ENCODE data around the gene SIRT2.

Gene SIRT2

DNA sequence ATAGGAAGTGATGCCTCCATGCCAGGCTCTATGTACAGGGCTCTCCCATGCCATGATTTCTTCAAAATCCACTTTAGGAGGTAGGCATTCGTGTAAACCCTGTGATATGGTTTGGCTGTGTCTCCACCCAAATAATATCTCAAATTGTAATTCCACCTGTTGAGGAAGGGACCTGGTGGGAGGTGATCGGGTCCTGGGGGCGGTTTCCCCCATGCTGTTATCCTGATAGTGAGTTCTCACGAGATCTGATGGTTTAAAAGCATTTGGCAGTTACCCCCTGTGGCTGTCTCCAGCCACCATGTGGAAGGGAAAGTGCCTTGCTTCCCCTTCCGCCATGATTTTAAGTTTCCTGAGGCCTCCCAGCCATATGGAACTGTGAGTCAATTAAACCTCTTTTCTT, 23.1 kb upstream of the SIRT2 start:
- intact Hi-C loops (cut with DNase I): no loop called here
- no peak for DNase-seq

DNA sequence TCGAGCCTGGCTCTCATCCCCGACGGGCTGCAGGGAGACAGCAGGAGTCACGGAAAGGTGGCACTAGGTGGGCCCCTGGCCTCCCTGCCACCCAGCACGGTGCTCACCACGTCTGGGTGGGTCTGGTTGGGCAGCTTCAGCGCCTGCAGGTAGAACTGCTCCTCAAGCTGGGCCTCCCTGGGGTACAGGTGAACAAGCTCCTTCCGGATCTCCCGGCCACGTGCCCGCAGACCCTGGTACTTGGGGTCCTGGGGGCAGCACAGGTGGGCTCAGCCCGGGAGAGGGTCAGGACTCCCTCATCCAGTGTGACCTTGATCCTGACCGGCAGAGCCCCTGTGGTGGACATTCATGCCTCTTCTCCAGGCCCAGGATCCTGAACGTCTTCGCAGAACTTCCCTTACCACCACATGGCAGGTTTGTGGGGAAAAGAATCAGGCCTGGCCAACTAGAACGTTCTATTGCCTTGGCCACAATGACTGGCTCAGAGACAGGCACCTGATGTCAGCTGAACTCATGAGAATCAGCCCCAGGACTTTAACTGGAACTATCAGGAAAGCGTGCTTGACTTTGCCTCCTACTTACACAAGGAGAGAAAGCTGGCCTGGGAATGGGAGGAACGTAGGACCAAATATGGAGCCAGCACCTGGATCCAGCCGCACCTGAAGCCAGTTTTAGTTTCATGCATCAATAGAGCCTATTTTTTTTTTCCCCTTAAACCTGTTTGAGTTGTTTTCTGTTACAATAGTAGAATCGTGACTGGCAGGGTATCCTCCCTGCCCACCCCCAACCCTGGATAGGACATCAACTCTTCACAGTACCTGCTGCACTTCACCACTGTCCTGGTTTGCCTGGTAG, 22.2 kb upstream of the SIRT2 start:
- intact Hi-C loops (cut with DNase I): no loop called here
- DNase-seq: no peak

- intact Hi-C loops (cut with DNase I): no loop called here
- DNase-seq: no peak
Measured at GRCh38 chr19:38920602-38921419, 21.4 kb upstream of the SIRT2 start.

GRCh38 chr19:38919837-38920601, 20.6 kb upstream of the SIRT2 start:
- intact Hi-C loops (cut with DNase I): no loop called here
- no peak for DNase-seq

DNA sequence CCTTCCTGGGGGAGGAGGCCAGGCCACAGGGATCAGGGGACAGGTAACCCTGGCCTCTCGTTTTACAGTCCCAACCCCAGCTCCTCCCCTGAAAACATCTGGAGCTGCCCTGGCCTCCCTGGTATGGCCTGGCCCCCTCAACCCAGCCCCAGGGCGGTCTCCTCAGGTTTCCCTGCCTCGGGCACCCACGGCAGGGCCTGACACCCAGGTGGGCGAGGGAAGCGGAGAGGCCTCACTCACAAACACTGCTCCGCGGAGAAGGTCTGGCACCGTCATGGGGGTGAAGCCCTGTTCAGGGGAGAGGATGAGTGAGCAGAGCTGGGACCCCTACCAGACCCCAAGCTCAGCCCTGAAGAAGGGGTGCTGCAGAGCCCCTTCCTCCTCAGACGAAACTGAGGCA, 19.1 kb upstream of the SIRT2 start:
- intact Hi-C loops (cut with DNase I): no loop called here
- no peak for DNase-seq

GRCh38 chr19:38917921-38918491, 18.6 kb upstream of the SIRT2 start:
- DNase-seq: no peak
- intact Hi-C loops (cut with DNase I): no loop called here

DNA sequence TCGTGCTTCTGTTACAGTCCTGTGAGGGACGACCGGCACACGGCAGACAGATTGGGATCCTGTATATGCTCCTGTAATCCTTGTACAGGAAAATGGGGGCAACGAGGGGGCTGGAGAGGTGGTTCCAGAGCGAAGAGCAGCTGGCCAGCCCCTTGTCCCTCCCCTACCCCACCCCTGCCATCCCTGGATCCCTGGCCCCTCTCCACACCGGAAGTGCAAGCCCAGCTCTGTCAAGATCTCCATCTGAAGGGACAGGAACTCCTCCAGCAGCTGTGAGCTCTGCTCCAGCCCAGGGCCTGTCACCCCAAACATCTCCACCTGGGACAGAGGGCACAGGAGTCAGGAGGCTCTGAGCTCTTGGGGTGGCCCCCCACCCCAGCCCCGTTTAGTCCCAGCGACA, 18.1 kb upstream of the SIRT2 start:
- intact Hi-C loops (cut with DNase I): no loop called here
- DNase-seq: no peak

DNA sequence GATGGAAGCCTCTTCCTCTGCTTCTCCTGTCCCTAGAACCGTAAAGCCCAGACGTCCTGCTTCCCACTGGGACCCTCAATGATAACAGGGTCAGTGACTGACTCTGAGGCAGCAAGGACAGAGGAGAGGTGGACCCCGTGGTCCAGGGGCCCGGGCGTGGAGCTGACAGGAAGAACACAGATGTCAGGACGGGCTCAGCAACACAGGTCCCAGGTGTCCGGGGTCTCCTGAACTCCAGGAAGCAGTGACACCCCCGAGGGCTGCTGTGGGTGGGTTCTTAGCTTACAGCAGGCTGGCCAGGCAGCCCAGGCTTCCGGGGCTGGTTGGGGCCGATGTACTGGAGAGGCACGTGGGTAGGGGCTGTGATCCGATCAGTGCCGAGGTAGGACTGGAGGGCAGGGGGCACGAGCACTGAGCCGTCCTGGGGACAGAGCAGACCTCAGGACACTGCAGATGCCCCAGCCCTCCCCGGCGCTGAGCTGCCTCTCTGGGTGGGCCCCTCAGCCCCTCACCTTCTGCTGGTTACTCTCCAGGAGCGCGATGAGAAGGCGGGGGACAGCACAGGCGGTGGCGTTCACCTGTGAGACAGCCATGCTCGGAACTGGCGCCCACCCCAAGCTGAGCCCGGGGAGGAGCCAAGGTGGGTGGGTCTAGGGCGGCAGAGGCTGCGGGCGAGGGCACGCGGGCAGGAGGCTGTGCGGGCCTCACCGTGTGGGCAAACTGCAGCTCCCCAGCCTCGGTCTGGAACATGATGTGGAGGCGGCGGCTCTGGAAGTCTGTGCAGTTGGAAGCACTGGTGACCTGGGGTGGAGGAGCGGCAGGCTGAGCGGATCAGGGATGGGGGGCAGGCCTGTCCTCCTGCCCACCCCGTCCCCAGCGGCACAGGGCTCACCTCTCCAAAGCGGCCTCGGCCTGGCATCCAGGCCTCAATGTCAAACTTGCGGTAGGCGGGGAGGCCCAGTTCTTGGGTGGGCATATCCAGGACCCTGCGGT, 16.2 kb upstream of the SIRT2 start:
- intact Hi-C loops (cut with DNase I): no loop called here
- DNase-seq: no peak

DNA sequence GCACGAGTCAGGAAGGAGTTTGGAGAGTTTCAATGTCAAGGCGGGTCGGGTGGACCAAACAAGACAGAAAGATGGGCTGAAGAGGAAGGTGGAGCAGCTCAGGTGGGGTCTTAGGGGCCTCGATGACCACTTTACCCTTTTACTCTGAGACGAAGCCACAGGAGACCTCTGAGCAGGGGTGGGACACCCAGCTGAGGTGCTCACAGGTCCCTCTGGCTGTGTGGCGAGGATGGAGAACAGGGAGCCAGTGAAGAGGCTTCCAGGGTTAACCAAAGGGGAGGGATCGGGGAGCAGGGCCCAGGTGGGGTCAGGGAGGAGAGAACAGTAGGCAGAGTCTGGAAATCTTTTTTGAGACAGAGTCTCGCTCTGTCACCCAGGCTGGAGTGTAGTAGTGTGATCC, 14.5 kb upstream of the SIRT2 start:
- intact Hi-C loops (cut with DNase I): no loop called here
- no peak for DNase-seq

DNA sequence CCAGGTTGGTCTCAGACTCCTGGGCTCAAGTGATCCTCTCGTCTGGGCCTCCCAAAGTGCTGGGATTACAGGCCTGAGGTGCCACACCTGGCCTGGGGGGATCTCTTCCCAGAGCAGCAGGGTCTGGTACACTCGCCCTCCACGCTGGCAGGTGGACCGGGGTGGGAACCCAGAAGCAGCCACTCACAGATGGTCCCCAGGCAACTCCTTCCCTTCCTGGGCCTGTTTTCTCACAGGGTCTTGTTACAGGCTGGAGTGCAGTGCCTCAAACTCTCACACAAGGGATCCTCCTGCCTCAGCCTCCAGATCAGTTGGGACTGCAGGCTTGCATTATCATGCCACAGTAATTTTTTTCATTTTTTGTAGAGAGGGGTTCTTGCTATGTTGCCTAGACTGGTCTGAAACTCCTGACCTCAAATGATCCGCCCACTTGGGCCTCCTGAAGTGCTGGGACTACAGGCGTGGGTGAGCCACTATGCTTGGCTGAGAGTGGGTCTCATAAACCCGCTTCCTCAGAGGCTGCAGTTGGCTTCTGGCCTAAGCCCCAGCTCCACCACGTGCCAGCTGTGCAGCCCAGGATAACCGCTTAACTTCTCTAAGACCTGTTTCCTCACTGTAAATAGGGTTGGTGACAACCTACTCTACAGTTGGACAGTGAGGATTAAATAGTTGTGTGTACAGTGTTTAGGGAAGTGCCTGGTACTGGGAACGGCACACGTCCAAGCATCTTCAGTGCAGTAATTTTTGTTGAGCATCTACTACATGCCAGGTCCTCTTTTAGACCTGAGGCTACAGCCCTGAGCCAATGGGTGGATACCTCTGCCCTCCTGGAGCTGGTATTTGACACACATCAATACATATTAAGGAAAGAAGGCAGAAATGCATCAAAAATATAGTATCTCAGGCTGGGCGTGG, 13.4 kb upstream of the SIRT2 start:
- intact Hi-C loops (cut with DNase I): no loop called here
- no peak for DNase-seq

GRCh38 chr19:38911388-38912001, 12.1 kb upstream of the SIRT2 start:
- intact Hi-C loops (cut with DNase I): no loop called here
- DNase-seq: no peak

GRCh38 chr19:38910488-38910887, 11.1 kb upstream of the SIRT2 start:
- no peak for DNase-seq
- intact Hi-C loops (cut with DNase I): no loop called here

DNA sequence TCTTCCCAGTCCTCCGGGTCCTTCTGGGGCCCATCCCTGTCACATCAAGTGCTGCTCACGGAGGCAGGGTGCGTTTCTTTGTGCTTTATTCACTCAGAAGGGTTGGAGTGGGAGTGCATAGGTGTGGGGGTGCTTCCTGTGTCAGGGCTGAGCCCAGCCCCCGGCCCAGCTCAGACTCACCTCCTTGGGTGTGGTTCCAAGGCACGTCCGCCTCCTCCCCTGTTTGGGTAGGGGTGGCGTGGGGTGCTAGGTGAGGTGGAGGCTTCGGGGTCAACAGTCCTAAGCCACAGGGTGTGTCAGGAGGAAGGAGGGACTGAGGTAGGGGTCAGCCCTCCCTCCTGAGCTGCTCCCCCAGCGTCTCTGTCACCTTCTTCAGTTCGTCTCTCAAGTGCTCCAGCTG, 9.5 kb upstream of the SIRT2 start:
- intact Hi-C loops (cut with DNase I): no loop called here
- peak in 41 of 42 donors; percentile 16 to 90 (median 66) for DNase-seq

DNA sequence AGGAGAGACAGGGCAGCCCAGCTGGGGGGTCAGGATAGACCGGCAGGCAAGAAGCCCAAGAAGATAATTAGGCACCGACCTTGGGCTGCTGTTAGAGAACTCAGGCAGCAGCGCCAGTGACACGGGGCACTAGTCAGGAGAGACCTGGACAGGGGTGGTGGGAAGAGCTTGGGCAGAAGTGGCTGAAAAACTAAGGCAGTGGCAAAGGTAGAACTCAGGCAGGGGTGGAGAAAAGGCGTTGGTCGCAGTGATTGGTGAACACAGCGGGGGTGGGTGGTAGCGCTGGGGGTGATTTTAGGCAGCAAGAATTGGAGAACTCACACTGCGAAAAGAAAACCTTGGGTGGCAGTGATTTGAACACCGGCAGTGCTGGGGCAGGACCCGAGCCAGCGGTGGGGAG, 8.3 kb upstream of the SIRT2 start:
- no peak for DNase-seq
- intact Hi-C loops (cut with DNase I): no loop called here

GRCh38 chr19:38907227-38907626, 7.8 kb upstream of the SIRT2 start:
- intact Hi-C loops (cut with DNase I): no loop called here
- DNase-seq: no peak

GRCh38 chr19:38905620-38906019, 6.2 kb upstream of the SIRT2 start:
- DNase-seq: no peak
- intact Hi-C loops (cut with DNase I): no loop called here

Data from head of caudate nucleus (tissue), 42 donors.